OCI-LY7 (cell line): ENCODE measurements around the gene PHACTR2. TPM values are rescaled to one million over a fixed set of nuclear protein-coding genes. Genes with fewer than 3 reads are reported as not detected.

ENCODE experiments used
- BruUV-seq: library from RNA; stranded (reverse); fragments of 400-500 nt; replicated peaks from 2 replicates; lab custom pipeline; 2021; lab: Mats Ljungman, UMichigan
- CTCF ChIA-PET: fragments of 300-600 bp; sonication (Branson Sonifier 250); formaldehyde crosslinking; loops from one replicate; lab custom pipeline; 2022; ENCODE audit warnings: antibody characterized with exemption; ENCODE audit not compliant: unreplicated experiment; lab: Charles Lee
- POLR2A ChIA-PET: fragments of 300-600 bp; sonication (Branson Sonifier 250); formaldehyde crosslinking; loops from one replicate; lab custom pipeline; 2022; ENCODE audit warnings: antibody characterized with exemption; lab: Charles Lee
- DNase-seq: peaks from one replicate; pipeline ENCODE4 v3.0.0-alpha.2; 2015; ENCODE audit warnings: low spot score
- H2AFZ ChIP-seq: fragments of 200-600 bp; sonication (generic), shearing (Covaris generic); 2 replicates; pipeline ENCODE4 v1.6.1; 2014; ENCODE audit warnings: mild to moderate bottlenecking, antibody characterized with exemption, low read length, moderate library complexity
- H3K27ac ChIP-seq: fragments of 200-600 bp; sonication (generic); 2 replicates; pipeline ENCODE4 v1.5.1; 2014; ENCODE audit warnings: mixed run types, low read depth, mild to moderate bottlenecking, moderate library complexity, low read length, inconsistent platforms; ENCODE audit not compliant: poor library complexity, severe bottlenecking
- H3K36me3 ChIP-seq: fragments of 200-600 bp; sonication (generic); 2 replicates; pipeline ENCODE4 v1.6.1; 2014; ENCODE audit warnings: mild to moderate bottlenecking, antibody characterized with exemption, low read length, moderate library complexity, mixed read lengths; ENCODE audit not compliant: insufficient read depth
- H3K4me1 ChIP-seq: fragments of 200-600 bp; sonication (generic); 2 replicates; pipeline ENCODE4 v1.5.1; 2014; ENCODE audit warnings: mild to moderate bottlenecking, low read length; ENCODE audit not compliant: insufficient read depth, poor library complexity, severe bottlenecking
- H3K4me2 ChIP-seq: fragments of 200-600 bp; sonication (generic); 2 replicates; pipeline ENCODE4 v1.6.1; 2014; ENCODE audit warnings: mild to moderate bottlenecking, low read length
- H3K4me3 ChIP-seq: fragments of 200-600 bp; sonication (generic); 2 replicates; pipeline ENCODE4 v1.5.1; 2014; ENCODE audit warnings: mild to moderate bottlenecking, low read depth, low read length; ENCODE audit not compliant: poor library complexity, severe bottlenecking
- H3K79me2 ChIP-seq: fragments of 200-600 bp; sonication (generic); 2 replicates; pipeline ENCODE4 v1.6.1; 2016; ENCODE audit warnings: low read depth, mild to moderate bottlenecking, low read length, moderate library complexity, mixed read lengths; ENCODE audit not compliant: insufficient read depth
- H3K9me2 ChIP-seq: fragments of 200-600 bp; sonication (generic); 2 replicates; pipeline ENCODE4 v1.6.1; 2016; ENCODE audit warnings: mild to moderate bottlenecking, low read length, mixed read lengths; ENCODE audit not compliant: insufficient read depth
- H3K9me3 ChIP-seq: fragments of 200-600 bp; sonication (generic); 2 replicates; pipeline ENCODE4 v1.6.1; 2014; ENCODE audit warnings: mild to moderate bottlenecking, mixed run types, low read length, mixed read lengths
- H4K20me1 ChIP-seq: fragments of 200-600 bp; sonication (generic); 2 replicates; pipeline ENCODE4 v1.6.1; 2014; ENCODE audit warnings: mild to moderate bottlenecking, antibody characterized with exemption, low read length, moderate library complexity, mixed read lengths; ENCODE audit not compliant: insufficient read depth
- CTCF ChIP-seq: fragments of 200-600 bp; sonication (generic); conservative IDR thresholded peaks from 2 replicates; pipeline ENCODE4 v1.5.1; 2014; ENCODE audit warnings: mild to moderate bottlenecking, antibody characterized with exemption, low read length, moderate library complexity, mixed read lengths
- EZH2phosphoT487 ChIP-seq: fragments of 200-600 bp; sonication (generic); IDR thresholded peaks from 2 replicates; pipeline ENCODE4 v1.6.1; 2018; ENCODE audit warnings: low read depth, borderline replicate concordance, mild to moderate bottlenecking, mixed run types, antibody characterized with exemption, low read length, moderate library complexity, mixed read lengths
- intact Hi-C: fragments of 100-400 bp; cut with micrococcal nuclease; formaldehyde crosslinking; loops from one replicate; pipeline ENCODE4 v1.10.0; 2022; ENCODE audit not compliant: unreplicated experiment
- total RNA-seq, 2 experiments: library from RNA; depleted of rRNA in 1 of 2; stranded (reverse); fragments of >200 nt in 1 of 2; shearing (Covaris generic) in 1 of 2; gene quantifications; 2 replicates each; pipeline ENCODE4 v1.2.3, GENCODE V29; 2014 to 2022

The PHACTR2 gene
- total RNA-seq, 2 experiments from 2014 or later, result 0.06 to 5.4 TPM

GRCh38 chr6:143752459-143752858 is 74.7 kb downstream of the PHACTR2 start:
- Histone ChIP-seq H3K9me2 (no peaks in the 10 kb centered on the region), H4K20me1 (no peaks in the 10 kb centered on the region), H3K9me3 (no peaks in the 10 kb centered on the region), H3K4me1 (no peaks in the 10 kb centered on the region), H3K36me3 (no peaks in the 10 kb centered on the region), H3K4me3 (no peak overlapping the region), H3K79me2 (no peaks in the 10 kb centered on the region), H3K27ac (no peak overlapping the region), H2AFZ (no peak overlapping the region), H3K4me2 (no peak overlapping the region)
- intact Hi-C loops, result no loop called here
- no TSS peak for BruUV-seq
- CTCF ChIA-PET, result no interaction called here
- no peak for TF ChIP-seq CTCF
- no peak for TF ChIP-seq EZH2phosphoT487
- POLR2A ChIA-PET, result no interaction called here
- no peak for DNase-seq

GRCh38 chr6:143753678-143754077 is 75.9 kb downstream of the PHACTR2 start:
- no peaks in the 10 kb centered on the region for H3K79me2 ChIP-seq
- POLR2A ChIA-PET, result interaction anchor here (0.7 to 1.0 kb wide), 2 partner anchors 8 to 31 kb away, joined by 3 to 4 read pairs; no protein-coding TSS in a partner anchor

More at GRCh38 chr6:143753678-143754077, 75.9 kb downstream of the PHACTR2 start:
- H3K9me3 ChIP-seq, result no peaks in the 10 kb centered on the region
- no peak overlapping the region for H3K4me3 ChIP-seq
- no peak overlapping the region for H2AFZ ChIP-seq
- no peaks in the 10 kb centered on the region for H3K9me2 ChIP-seq
- no peak for DNase-seq
- no peak overlapping the region for H3K27ac ChIP-seq
- no peak overlapping the region for H3K4me2 ChIP-seq
- no peaks in the 10 kb centered on the region for H3K36me3 ChIP-seq
- intact Hi-C loops, result no loop called here
- no peaks in the 10 kb centered on the region for H3K4me1 ChIP-seq
- TF ChIP-seq CTCF (no peak), EZH2phosphoT487 (no peak)
- H4K20me1 ChIP-seq, result no peaks in the 10 kb centered on the region
- CTCF ChIA-PET, result no interaction called here
- no TSS peak for BruUV-seq
